ENCODE results near the gene RPS15. TPM values are rescaled to one million over a fixed set of nuclear protein-coding genes. Genes with fewer than 3 reads are reported as not detected.

RPS15 gene
- total RNA-seq, 1 donor from 2014 or later = 938 TPM

GRCh38 chr19:1459479-1459878 is 21.3 kb downstream of the RPS15 start:
- H3K9me3 Mint-ChIP-seq (ENCODE audit: low read depth) = no peaks in the 10 kb centered on the region
- H3K4me1 Mint-ChIP-seq (ENCODE audit: low read depth) = no peaks in the 10 kb centered on the region
- peaks cover 2% of the 10 kb centered on the region for H3K36me3 Mint-ChIP-seq (ENCODE audit: insufficient read depth)
- no peak overlapping the region for H3K27ac Mint-ChIP-seq
- TF ChIP-seq CTCF (IDR thresholded peaks at IDR 0.05; ENCODE audit: unreplicated experiment) = no peak
- DNase-seq (ENCODE audit: low spot score, unreplicated experiment) = no peak
- peaks cover 29% of the 10 kb centered on the region for H3K27me3 Mint-ChIP-seq
- H3K4me3 Mint-ChIP-seq (ENCODE audit: low read depth) = no peak overlapping the region

GRCh38 chr19:1460033-1460995 is 22.1 kb downstream of the RPS15 start:
- H3K9me3 Mint-ChIP-seq (ENCODE audit: low read depth) = no peaks in the 10 kb centered on the region
- DNase-seq (ENCODE audit: low spot score, unreplicated experiment) = no peak

GRCh38 chr19:1461862-1462261 is 23.7 kb downstream of the RPS15 start:
- no peak overlapping the region for H3K4me3 Mint-ChIP-seq (ENCODE audit: low read depth)
- H3K4me1 Mint-ChIP-seq (ENCODE audit: low read depth) = no peaks in the 10 kb centered on the region
- H3K27me3 Mint-ChIP-seq = peaks cover 24% of the 10 kb centered on the region
- DNase-seq (ENCODE audit: low spot score, unreplicated experiment) = no peak
- TF ChIP-seq CTCF (IDR thresholded peaks at IDR 0.05; ENCODE audit: unreplicated experiment) = no peak
- H3K27ac Mint-ChIP-seq = no peak overlapping the region
- H3K9me3 Mint-ChIP-seq (ENCODE audit: low read depth) = no peaks in the 10 kb centered on the region
- H3K36me3 Mint-ChIP-seq (ENCODE audit: insufficient read depth) = peaks cover 2% of the 10 kb centered on the region

More at GRCh38 chr19:1460033-1460995, 22.1 kb downstream of the RPS15 start:
- H3K4me3 Mint-ChIP-seq (ENCODE audit: low read depth) = no peak overlapping the region
- TF ChIP-seq CTCF (IDR thresholded peaks at IDR 0.05; ENCODE audit: unreplicated experiment) = no peak
- peaks cover 2% of the 10 kb centered on the region for H3K36me3 Mint-ChIP-seq (ENCODE audit: insufficient read depth)
- H3K27me3 Mint-ChIP-seq = peaks cover 26% of the 10 kb centered on the region
- no peak overlapping the region for H3K27ac Mint-ChIP-seq
- H3K4me1 Mint-ChIP-seq (ENCODE audit: low read depth) = no peaks in the 10 kb centered on the region

- H3K27ac Mint-ChIP-seq = no peak overlapping the region
- no peaks in the 10 kb centered on the region for H3K36me3 Mint-ChIP-seq (ENCODE audit: insufficient read depth)
- TF ChIP-seq CTCF (IDR thresholded peaks at IDR 0.05; ENCODE audit: unreplicated experiment) = peak; percentile 54
- H3K4me1 Mint-ChIP-seq (ENCODE audit: low read depth) = peaks cover 2% of the 10 kb centered on the region
- no peak overlapping the region for H3K4me3 Mint-ChIP-seq (ENCODE audit: low read depth)
- peaks cover 6% of the 10 kb centered on the region for H3K27me3 Mint-ChIP-seq
- no peaks in the 10 kb centered on the region for H3K9me3 Mint-ChIP-seq (ENCODE audit: low read depth)
- no peak for DNase-seq (ENCODE audit: low spot score, unreplicated experiment)
Observed at GRCh38 chr19:1465191-1466016, 27.2 kb downstream of the RPS15 start.

GRCh38 chr19:1466018-1466460 is 27.8 kb downstream of the RPS15 start:
- Mint-ChIP-seq H3K9me3 (ENCODE audit: low read depth) (no peaks in the 10 kb centered on the region), H3K4me3 (ENCODE audit: low read depth) (no peak overlapping the region), H3K36me3 (ENCODE audit: insufficient read depth) (no peaks in the 10 kb centered on the region), H3K4me1 (ENCODE audit: low read depth) (peaks cover 2% of the 10 kb centered on the region), H3K27ac (no peak overlapping the region), H3K27me3 (peaks cover 7% of the 10 kb centered on the region)
- no peak for DNase-seq (ENCODE audit: low spot score, unreplicated experiment)
- no peak for TF ChIP-seq CTCF (IDR thresholded peaks at IDR 0.05; ENCODE audit: unreplicated experiment)
